Activated T-helper 1 cell treated with Interleukin-2 at 50 U/mL for 16 hours (primary cell): ENCODE results near the gene KRT77.

Experiments used
- DNase-seq: peaks from one replicate; pipeline ENCODE4 v3.0.0-alpha.2; 2020; ENCODE audit warnings: low read depth

Gene KRT77

GRCh38 chr12:52655251-52655650 lies 48.1 kb downstream of the KRT77 start:
- no peak for DNase-seq

GRCh38 chr12:52651726-52652261 lies 51.5 kb downstream of the KRT77 start, which contains the start of gene KRT2:
TSS of gene KRT2 (minus strand) at chr12:52652211. CDS start at chr12:52652142, 69 bp downstream.
- DNase-seq: no peak

- no peak for DNase-seq
Observed at GRCh38 chr12:52650520-52651081, 52.7 kb downstream of the KRT77 start.

- DNase-seq: no peak
Observed at GRCh38 chr12:52649066-52649465, 54.3 kb downstream of the KRT77 start.

GRCh38 chr12:52648012-52648550 lies 55.2 kb downstream of the KRT77 start:
- no peak for DNase-seq

- no peak for DNase-seq
Observed at GRCh38 chr12:52647601-52648000, 55.7 kb downstream of the KRT77 start.

- no peak for DNase-seq
Observed at GRCh38 chr12:52646613-52647012, 56.7 kb downstream of the KRT77 start.

- no peak for DNase-seq
Observed at GRCh38 chr12:52645982-52646381, 57.3 kb downstream of the KRT77 start.

GRCh38 chr12:52645120-52645761 lies 58.1 kb downstream of the KRT77 start:
- DNase-seq: peak; percentile 22

GRCh38 chr12:52644078-52644415 lies 59.3 kb downstream of the KRT77 start:
- no peak for DNase-seq

GRCh38 chr12:52643233-52644077 lies 59.9 kb downstream of the KRT77 start:
- no peak for DNase-seq

GRCh38 chr12:52641468-52641867 lies 61.9 kb downstream of the KRT77 start:
- no peak for DNase-seq
